AG04450 (cell line): ENCODE data around the gene SKI. TPM values are rescaled to one million over a fixed set of nuclear protein-coding genes. Genes with fewer than 3 reads are reported as not detected.
"Not testable (repeated sequence)": the region's sequence is repeated elsewhere in the genome, so short reads cannot be mapped to it uniquely, and the experiment has no call there.

ENCODE experiments used
- CTCF ChIA-PET: fragments of 300-600, 350-600 bp; formaldehyde crosslinking; extraction: SDS; loops from one replicate; lab custom pipeline; 2022; ENCODE audit warnings: antibody characterized with exemption, inconsistent platforms; lab: Charles Lee
- POLR2A ChIA-PET: fragments of 350-600 bp; formaldehyde crosslinking; extraction: SDS; loops from one replicate; lab custom pipeline; 2021; ENCODE audit warnings: antibody characterized with exemption, inconsistent platforms; lab: Yijun Ruan, JAX
- DNase-seq: peaks from one replicate; pipeline ENCODE4 v3.0.0-alpha.2; 2011; ENCODE audit warnings: low read depth, low spot score
- H3K27ac ChIP-seq: one replicate; pipeline ENCODE4 v1.5.1; 2012; ENCODE audit warnings: low read depth, low read length, control low read depth
- H3K27me3 ChIP-seq: one replicate; pipeline ENCODE4 v1.6.0; 2012; ENCODE audit warnings: low read length; ENCODE audit not compliant: control insufficient read depth, insufficient read depth
- H3K4me3 ChIP-seq: 2 replicates; pipeline ENCODE4 v1.5.1; 2011; ENCODE audit warnings: mild to moderate bottlenecking, low read depth, low read length, control low read depth
- H3K9me3 ChIP-seq: 2 replicates; pipeline ENCODE4 v1.5.1; 2012; ENCODE audit warnings: low read length; ENCODE audit not compliant: control insufficient read depth, insufficient read depth
- polyA plus RNA-seq: library from polyadenylated mRNA; depleted of rRNA; stranded (reverse); fragments of >200 nt; gene quantifications from 2 replicates; pipeline ENCODE4 v1.2.3, GENCODE V29; 2011
- TF ChIP-seq, protein P1 (sequence below): IDR thresholded peaks from 2 replicates; pipeline ENCODE4 v1.5.1; 2011; ENCODE audit warnings: low read depth, low read length, control low read depth, inconsistent platforms

The SKI gene
- polyA plus RNA-seq, 1 experiment = 6.7 TPM

DNA sequence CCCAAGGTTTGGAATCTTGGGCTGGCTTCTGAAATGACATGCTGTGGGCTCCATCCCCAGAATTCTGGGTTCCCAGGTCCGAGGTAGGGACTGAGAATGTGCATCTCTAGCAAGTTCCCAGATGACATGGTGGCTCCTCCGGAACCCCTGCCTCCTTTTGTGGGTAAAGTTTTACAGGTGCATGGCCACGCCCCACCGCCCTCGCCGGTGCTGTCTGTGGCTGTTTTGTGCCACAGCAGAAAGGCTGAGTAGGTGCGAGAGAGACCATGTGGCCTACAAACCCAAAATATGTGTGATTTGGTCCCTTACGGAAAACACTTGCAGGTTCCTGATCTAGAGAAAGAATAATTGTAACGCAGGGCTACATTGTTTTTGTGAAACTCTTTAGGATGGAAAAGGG lies 30.9 kb downstream of the SKI start:
- ChIA-PET CTCF (no interaction called here), POLR2A (no interaction called here)
- no peak for DNase-seq
- Histone ChIP-seq H3K27ac (no peak overlapping the region), H3K4me3 (no peak overlapping the region), H3K27me3 (no peaks in the 10 kb centered on the region), H3K9me3 (peaks cover 30% of the 10 kb centered on the region)
- TF ChIP-seq, protein P1, sequence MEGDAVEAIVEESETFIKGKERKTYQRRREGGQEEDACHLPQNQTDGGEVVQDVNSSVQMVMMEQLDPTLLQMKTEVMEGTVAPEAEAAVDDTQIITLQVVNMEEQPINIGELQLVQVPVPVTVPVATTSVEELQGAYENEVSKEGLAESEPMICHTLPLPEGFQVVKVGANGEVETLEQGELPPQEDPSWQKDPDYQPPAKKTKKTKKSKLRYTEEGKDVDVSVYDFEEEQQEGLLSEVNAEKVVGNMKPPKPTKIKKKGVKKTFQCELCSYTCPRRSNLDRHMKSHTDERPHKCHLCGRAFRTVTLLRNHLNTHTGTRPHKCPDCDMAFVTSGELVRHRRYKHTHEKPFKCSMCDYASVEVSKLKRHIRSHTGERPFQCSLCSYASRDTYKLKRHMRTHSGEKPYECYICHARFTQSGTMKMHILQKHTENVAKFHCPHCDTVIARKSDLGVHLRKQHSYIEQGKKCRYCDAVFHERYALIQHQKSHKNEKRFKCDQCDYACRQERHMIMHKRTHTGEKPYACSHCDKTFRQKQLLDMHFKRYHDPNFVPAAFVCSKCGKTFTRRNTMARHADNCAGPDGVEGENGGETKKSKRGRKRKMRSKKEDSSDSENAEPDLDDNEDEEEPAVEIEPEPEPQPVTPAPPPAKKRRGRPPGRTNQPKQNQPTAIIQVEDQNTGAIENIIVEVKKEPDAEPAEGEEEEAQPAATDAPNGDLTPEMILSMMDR = no peak

DNA sequence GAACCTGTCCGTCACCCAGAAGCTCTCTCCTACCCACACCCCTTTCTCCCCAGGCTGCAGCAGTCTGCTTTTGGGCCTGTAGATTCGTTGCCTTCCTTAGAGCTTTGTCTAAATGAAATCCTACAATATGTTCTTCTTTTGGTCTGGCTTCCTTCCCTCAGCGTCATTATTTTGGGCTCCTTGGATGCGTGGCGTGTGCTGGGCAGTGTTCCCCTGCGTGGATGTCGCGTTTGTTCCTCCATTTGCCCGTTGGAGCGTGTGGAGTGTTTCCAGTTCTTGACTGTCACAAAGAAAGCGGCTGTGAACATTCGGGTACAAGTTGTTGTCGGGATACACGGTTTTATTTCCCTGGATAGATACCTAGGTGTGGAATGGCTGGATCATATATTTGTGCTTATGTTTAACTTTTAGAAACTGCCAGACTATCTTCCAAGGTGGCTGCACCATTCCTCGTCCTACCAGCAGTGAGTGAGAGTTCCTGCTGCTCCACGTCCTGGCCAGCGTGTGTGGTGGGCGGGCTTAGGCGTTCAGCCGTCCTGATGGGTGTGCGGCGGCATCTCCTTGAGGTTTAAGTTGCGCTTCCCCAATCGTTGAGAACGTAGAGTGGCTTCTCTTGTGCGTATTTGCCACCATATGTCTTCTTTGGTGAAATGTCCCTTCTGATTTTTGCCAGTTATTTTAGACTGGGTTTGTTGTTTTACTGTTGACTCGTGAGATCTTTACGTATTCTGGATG lies 31.7 kb downstream of the SKI start:
- ChIA-PET CTCF (interaction anchor here (1.5 kb wide), 1 partner anchor 65 kb away, joined by 3 read pairs; the partner anchor contains the start of gene FAAP20), POLR2A (no interaction called here)
- H3K4me3 ChIP-seq = no peak overlapping the region
- DNase-seq = no peak
- no peaks in the 10 kb centered on the region for H3K27me3 ChIP-seq
- TF ChIP-seq, protein P1 = no peak
- H3K27ac ChIP-seq = no peak overlapping the region
- H3K9me3 ChIP-seq = peaks cover 22% of the 10 kb centered on the region

DNA sequence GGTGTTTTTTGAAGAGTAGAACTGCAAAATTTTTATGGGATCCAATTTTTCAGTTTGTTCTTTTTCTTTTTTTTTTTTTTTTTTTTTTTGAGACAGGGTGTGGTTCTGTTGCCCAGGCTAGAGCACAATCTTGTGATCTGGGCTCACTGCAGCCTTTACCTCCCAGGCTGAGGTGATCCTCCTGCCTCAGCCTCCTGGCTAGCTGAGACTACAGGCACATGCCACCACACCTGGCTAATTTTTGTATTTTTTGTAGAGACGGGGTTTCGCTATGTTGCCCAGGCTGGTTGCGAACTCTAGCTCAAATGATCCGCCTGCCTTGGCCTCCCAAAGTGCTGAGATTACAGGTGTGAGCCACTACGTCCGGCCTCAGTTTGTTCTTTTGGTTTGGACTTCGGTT lies 32.4 kb downstream of the SKI start:
- CTCF ChIA-PET = interaction anchor here (1.5 kb wide), 1 partner anchor 66 kb away, joined by 3 read pairs; the partner anchor contains the start of gene FAAP20
- peaks cover 17% of the 10 kb centered on the region for H3K9me3 ChIP-seq
- H3K27me3 ChIP-seq, DNase-seq, H3K4me3 ChIP-seq, POLR2A ChIA-PET, H3K27ac ChIP-seq: not testable (repeated sequence)

DNA sequence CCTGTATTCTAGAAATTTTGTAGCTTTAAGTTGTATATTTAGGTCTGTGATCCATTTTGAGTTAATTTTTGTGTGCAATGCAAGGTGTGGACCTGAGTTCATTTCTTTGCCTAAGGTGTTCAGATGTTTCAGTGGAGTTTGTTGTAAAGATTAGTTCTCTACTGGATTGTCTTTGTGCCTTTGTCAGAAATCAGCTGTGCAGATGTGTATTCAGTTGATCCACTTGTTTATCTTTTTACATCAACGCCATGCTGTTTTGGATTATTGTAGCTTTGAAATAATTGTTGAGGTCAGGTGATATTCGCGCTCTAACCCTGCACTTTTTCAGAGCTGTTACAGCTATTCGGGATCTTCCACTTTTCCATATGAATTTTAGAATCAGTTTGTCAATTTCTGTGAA lies 32.8 kb downstream of the SKI start:
- Histone ChIP-seq H3K9me3 (peaks cover 12% of the 10 kb centered on the region), H3K4me3 (no peak overlapping the region), H3K27me3 (no peaks in the 10 kb centered on the region), H3K27ac (no peak overlapping the region)
- DNase-seq = no peak
- ChIA-PET POLR2A (no interaction called here), CTCF (interaction anchor here (1.5 kb wide), 1 partner anchor 66 kb away, joined by 3 read pairs; the partner anchor contains the start of gene FAAP20)
- TF ChIP-seq, protein P1 = no peak

DNA sequence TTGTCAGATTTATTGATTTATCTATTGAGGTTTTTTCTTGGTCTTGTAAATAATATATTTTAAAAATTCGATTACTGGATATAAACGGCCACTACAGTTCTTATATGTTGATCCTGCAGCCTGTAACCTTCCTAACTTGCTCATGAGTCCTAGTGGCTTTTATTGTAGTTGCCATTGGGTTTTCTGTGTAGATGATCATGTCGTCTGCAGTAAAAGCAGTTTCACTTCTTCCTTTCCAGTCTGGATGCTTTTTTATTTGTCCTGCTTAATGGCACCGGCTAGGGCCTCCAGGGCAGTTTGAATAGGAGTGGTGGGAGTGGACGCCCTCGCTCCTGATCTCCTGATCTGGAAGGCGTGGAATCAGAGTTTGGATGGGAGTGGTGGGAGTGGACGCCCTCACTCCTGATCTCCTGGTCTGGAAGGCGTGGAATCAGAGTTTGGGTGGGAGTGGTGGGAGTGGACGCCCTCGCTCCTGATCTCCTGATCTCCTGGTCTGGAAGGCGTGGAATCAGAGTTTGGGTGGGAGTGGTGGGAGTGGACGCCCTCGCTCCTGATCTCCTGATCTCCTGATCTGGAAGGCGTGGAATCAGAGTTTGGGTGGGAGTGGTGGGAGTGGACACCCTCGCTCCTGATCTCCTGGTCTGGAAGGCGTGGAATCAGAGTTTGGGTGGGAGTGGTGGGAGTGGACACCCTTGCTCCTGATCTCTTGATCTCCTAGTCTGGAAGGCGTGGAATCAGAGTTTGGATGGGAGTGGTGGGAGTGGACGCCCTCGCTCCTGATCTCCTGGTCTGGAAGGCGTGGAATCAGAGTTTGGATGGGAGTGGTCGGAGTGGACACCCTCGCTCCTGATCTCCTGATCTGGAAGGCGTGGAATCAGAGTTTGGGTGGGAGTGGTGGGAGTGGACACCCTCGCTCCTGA lies 33.6 kb downstream of the SKI start:
- POLR2A ChIA-PET = not testable (repeated sequence)

More for the DNA sequence above, 33.6 kb downstream of the SKI start:
- not testable (repeated sequence) for DNase-seq, H3K4me3 ChIP-seq, H3K27me3 ChIP-seq, H3K27ac ChIP-seq, H3K9me3 ChIP-seq
- CTCF ChIA-PET = interaction anchor here (1.5 kb wide), 1 partner anchor 67 kb away, joined by 3 read pairs; the partner anchor contains the start of gene FAAP20
